Liver (tissue), 3 donors: ENCODE data around the gene HAUS7.

Experiments
- CTCF ChIP-seq: fragments of 150-350 bp; IDR thresholded peaks from 2 replicates; pipeline ENCODE4 v1.5.1; 2017; ENCODE audit warnings: improper control_type of control experiment, low read depth, low read length; ENCODE audit not compliant: missing input control
- EGR1 ChIP-seq, 2 donors: IDR thresholded peaks; 2 replicates each; pipeline ENCODE4 v1.6.1; 2016 to 2018; ENCODE audit warnings: antibody characterized with exemption in 2 of 2, low read depth in 2 of 2
- FOXA1 ChIP-seq: IDR thresholded peaks from 2 replicates; pipeline ENCODE4 v1.6.1; 2016; ENCODE audit warnings: antibody characterized with exemption
- GABPA ChIP-seq, 2 donors: IDR thresholded peaks in 1 of 2; conservative IDR thresholded peaks in 1 of 2; 2 replicates each; pipeline ENCODE4 v1.6.1; 2016; ENCODE audit warnings: antibody characterized with exemption in 2 of 2, mild to moderate bottlenecking in 1 of 2, moderate library complexity in 1 of 2
- RAD21 ChIP-seq, 2 donors: IDR thresholded peaks; 2 replicates each; pipeline ENCODE4 v1.6.1; 2016; ENCODE audit warnings: antibody characterized with exemption in 2 of 2, mild to moderate bottlenecking in 2 of 2
- REST ChIP-seq: IDR thresholded peaks from 2 replicates; pipeline ENCODE4 v1.6.1; 2016; ENCODE audit warnings: antibody characterized with exemption, mild to moderate bottlenecking
- RXRA ChIP-seq, 2 donors: IDR thresholded peaks; 2 replicates each; pipeline ENCODE4 v1.6.1; 2017 to 2018; ENCODE audit warnings: antibody characterized with exemption in 2 of 2, mild to moderate bottlenecking in 1 of 2
- TAF1 ChIP-seq: conservative IDR thresholded peaks from 2 replicates; pipeline ENCODE4 v1.6.1; 2016; ENCODE audit warnings: antibody characterized with exemption, mild to moderate bottlenecking
- ZBTB33 ChIP-seq: IDR thresholded peaks from 2 replicates; pipeline ENCODE4 v1.6.1; 2016; ENCODE audit warnings: antibody characterized with exemption
- TF ChIP-seq, protein P1 (sequence below): IDR thresholded peaks from 2 replicates; pipeline ENCODE4 v1.6.1; 2016; ENCODE audit warnings: antibody characterized with exemption
- donor health status: healthy.
- donor health status: healthy.

- no peak for TF ChIP-seq CTCF
- TF ChIP-seq GABPA (IDR thresholded peaks at IDR 0.05 in 1 of 2, conservative IDR thresholded peaks at IDR 0.05 in 1 of 2): no peak
- TF ChIP-seq EGR1 (IDR thresholded peaks at IDR 0.05; ENCODE audit: low read depth in 2 of 2): no peak
- TF ChIP-seq, protein P1, sequence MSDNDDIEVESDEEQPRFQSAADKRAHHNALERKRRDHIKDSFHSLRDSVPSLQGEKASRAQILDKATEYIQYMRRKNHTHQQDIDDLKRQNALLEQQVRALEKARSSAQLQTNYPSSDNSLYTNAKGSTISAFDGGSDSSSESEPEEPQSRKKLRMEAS: no peak
- no peak for TF ChIP-seq TAF1
- TF ChIP-seq RAD21 (IDR thresholded peaks at IDR 0.05): no peak
- no peak for TF ChIP-seq REST
- no peak for TF ChIP-seq ZBTB33
- TF ChIP-seq RXRA (IDR thresholded peaks at IDR 0.05): no peak
- TF ChIP-seq FOXA1: no peak
Observed at GRCh38 chrX:153434801-153435200, 35.6 kb downstream of the HAUS7 start.
